Myocyte (in vitro differentiated cells): ENCODE results near the gene HMX3. TPM values are rescaled to one million over a fixed set of nuclear protein-coding genes. Genes with fewer than 3 reads are reported as not detected.
A peak's percentile ranks its signal among the peaks of the same experiment; 100 is the strongest.

Experiments used
- DNase-seq: peaks from one replicate; pipeline ENCODE4 v3.0.0-alpha.2; 2012; ENCODE audit warnings: low read depth
- total RNA-seq: library from RNA; depleted of rRNA; stranded (reverse); fragments of >200 nt; gene quantifications from 2 replicates; pipeline ENCODE4 v1.2.3, GENCODE V29; 2014

Gene HMX3
- total RNA-seq, 1 donor from 2014 or later = not detected

GRCh38 chr10:123147635-123148413, 12.1 kb downstream of the HMX3 start, which contains the start of gene HMX2:
Gene HMX2, plus strand, starts transcription at chr10:123148136. Its CDS starts 243 bp downstream, at chr10:123148379.
- DNase-seq = no peak

- no peak for DNase-seq
These were observed 12.8 kb downstream of the HMX3 start for GRCh38 chr10:123148414-123149161.

GRCh38 chr10:123149162-123149567, 13.4 kb downstream of the HMX3 start:
- DNase-seq = no peak

GRCh38 chr10:123149568-123150270, 13.9 kb downstream of the HMX3 start:
- peak; percentile 31 for DNase-seq

- DNase-seq = no peak
These were observed 14.7 kb downstream of the HMX3 start for GRCh38 chr10:123150271-123150985.

GRCh38 chr10:123150986-123151736, 15.4 kb downstream of the HMX3 start:
- DNase-seq = no peak

GRCh38 chr10:123151737-123152135, 16.0 kb downstream of the HMX3 start:
- no peak for DNase-seq

- no peak for DNase-seq
These were observed 17.8 kb downstream of the HMX3 start for GRCh38 chr10:123153486-123154091.

- DNase-seq = peak; percentile 100
These were observed 18.4 kb downstream of the HMX3 start, which contains the start of gene BUB3 for GRCh38 chr10:123154092-123154710. Gene BUB3, plus strand, starts transcription at chr10:123154402. Its CDS starts 516 bp downstream, at chr10:123154918.

- DNase-seq = peak; percentile 67
These were observed 19.1 kb downstream of the HMX3 start for GRCh38 chr10:123154711-123155505.

GRCh38 chr10:123156078-123156477, 20.3 kb downstream of the HMX3 start:
- DNase-seq = no peak

GRCh38 chr10:123157210-123157609, 21.4 kb downstream of the HMX3 start:
- no peak for DNase-seq

- DNase-seq = no peak
These were observed 22.9 kb downstream of the HMX3 start for GRCh38 chr10:123158682-123159081.

GRCh38 chr10:123160311-123160980, 24.7 kb downstream of the HMX3 start:
- DNase-seq = no peak

GRCh38 chr10:123164319-123164718, 28.5 kb downstream of the HMX3 start:
- DNase-seq = no peak

GRCh38 chr10:123165445-123166072, 29.8 kb downstream of the HMX3 start:
- peak; percentile 28 for DNase-seq

GRCh38 chr10:123166618-123167017, 30.8 kb downstream of the HMX3 start:
- DNase-seq = no peak
